ENCODE measurements around the gene TBC1D9. TPM values are rescaled to one million over a fixed set of nuclear protein-coding genes. Genes with fewer than 3 reads are reported as not detected.
A peak's percentile ranks its signal among the peaks of the same experiment; 100 is the strongest.

TBC1D9 gene
- total RNA-seq, 2 experiments from 2014 or later, result 0.12 TPM; not detected in 1

- intact Hi-C loops (cut with micrococcal nuclease), result no loop called here
- Mint-ChIP-seq H3K9me3 (no peaks in the 10 kb centered on the region), H3K4me3 (no peak overlapping the region), H3K27ac (no peak overlapping the region), H3K27me3 (ENCODE audit: low read depth) (peaks cover 6% of the 10 kb centered on the region), H3K36me3 (ENCODE audit: low read depth) (no peaks in the 10 kb centered on the region), H3K4me1 (ENCODE audit: low read depth) (no peaks in the 10 kb centered on the region)
- no peak for DNase-seq
- CTCF ChIA-PET, result no interaction called here
Observed at GRCh38 chr4:140776556-140776955, 20.4 kb upstream of the TBC1D9 start.

GRCh38 chr4:140774956-140775355 is 18.8 kb upstream of the TBC1D9 start:
- peaks cover 9% of the 10 kb centered on the region for H3K27me3 Mint-ChIP-seq (ENCODE audit: low read depth)
- H3K9me3 Mint-ChIP-seq, result no peaks in the 10 kb centered on the region
- no peaks in the 10 kb centered on the region for H3K36me3 Mint-ChIP-seq (ENCODE audit: low read depth)
- intact Hi-C loops (cut with micrococcal nuclease), result no loop called here
- DNase-seq, result no peak
- no peaks in the 10 kb centered on the region for H3K4me1 Mint-ChIP-seq (ENCODE audit: low read depth)
- CTCF ChIA-PET, result no interaction called here
- no peak overlapping the region for H3K4me3 Mint-ChIP-seq
- H3K27ac Mint-ChIP-seq, result no peak overlapping the region

GRCh38 chr4:140774510-140774909 is 18.3 kb upstream of the TBC1D9 start:
- Mint-ChIP-seq H3K4me3 (no peak overlapping the region), H3K27me3 (ENCODE audit: low read depth) (peaks cover 9% of the 10 kb centered on the region), H3K36me3 (ENCODE audit: low read depth) (no peaks in the 10 kb centered on the region), H3K4me1 (ENCODE audit: low read depth) (no peaks in the 10 kb centered on the region), H3K9me3 (no peaks in the 10 kb centered on the region), H3K27ac (no peak overlapping the region)
- DNase-seq, result no peak
- intact Hi-C loops (cut with micrococcal nuclease), result no loop called here
- CTCF ChIA-PET, result no interaction called here

- Mint-ChIP-seq H3K27me3 (ENCODE audit: low read depth) (peaks cover 19% of the 10 kb centered on the region), H3K9me3 (no peaks in the 10 kb centered on the region), H3K4me3 (no peak overlapping the region), H3K4me1 (ENCODE audit: low read depth) (no peaks in the 10 kb centered on the region), H3K36me3 (ENCODE audit: low read depth) (no peaks in the 10 kb centered on the region), H3K27ac (no peak overlapping the region)
- DNase-seq, result no peak
- intact Hi-C loops (cut with micrococcal nuclease), result no loop called here
- CTCF ChIA-PET, result no interaction called here
Observed at GRCh38 chr4:140769209-140769608, 13.0 kb upstream of the TBC1D9 start.

- Mint-ChIP-seq H3K9me3 (no peaks in the 10 kb centered on the region), H3K4me3 (no peak overlapping the region), H3K27me3 (ENCODE audit: low read depth) (peaks cover 18% of the 10 kb centered on the region), H3K4me1 (ENCODE audit: low read depth) (no peaks in the 10 kb centered on the region), H3K36me3 (ENCODE audit: low read depth) (no peaks in the 10 kb centered on the region), H3K27ac (no peak overlapping the region)
- DNase-seq, result no peak
- intact Hi-C loops (cut with micrococcal nuclease), result no loop called here
- CTCF ChIA-PET, result no interaction called here
Observed at GRCh38 chr4:140764785-140765392, 8.7 kb upstream of the TBC1D9 start.

- Mint-ChIP-seq H3K27ac (no peak overlapping the region), H3K4me3 (no peak overlapping the region), H3K27me3 (ENCODE audit: low read depth) (peaks cover 35% of the 10 kb centered on the region), H3K36me3 (ENCODE audit: low read depth) (no peaks in the 10 kb centered on the region), H3K9me3 (no peaks in the 10 kb centered on the region), H3K4me1 (ENCODE audit: low read depth) (no peaks in the 10 kb centered on the region)
- DNase-seq, result no peak
- intact Hi-C loops (cut with micrococcal nuclease), result no loop called here
- CTCF ChIA-PET, result no interaction called here
Observed at GRCh38 chr4:140762202-140762601, 6.0 kb upstream of the TBC1D9 start.

GRCh38 chr4:140757232-140757630 is 1.0 kb upstream of the TBC1D9 start:
- no peak for DNase-seq
- Mint-ChIP-seq H3K4me3 (no peak overlapping the region), H3K4me1 (ENCODE audit: low read depth) (peaks cover 4% of the 10 kb centered on the region), H3K27me3 (ENCODE audit: low read depth) (peaks cover 50% of the 10 kb centered on the region), H3K36me3 (ENCODE audit: low read depth) (no peaks in the 10 kb centered on the region), H3K9me3 (no peaks in the 10 kb centered on the region), H3K27ac (no peak overlapping the region)
- CTCF ChIA-PET, result no interaction called here
- intact Hi-C loops (cut with micrococcal nuclease), result no loop called here

GRCh38 chr4:140755774-140756318 is 339 bp downstream of the TBC1D9 start:
- H3K36me3 Mint-ChIP-seq (ENCODE audit: low read depth), result no peaks in the 10 kb centered on the region
- H3K27ac Mint-ChIP-seq, result no peak overlapping the region
- no peaks in the 10 kb centered on the region for H3K9me3 Mint-ChIP-seq
- H3K27me3 Mint-ChIP-seq (ENCODE audit: low read depth), result peaks cover 54% of the 10 kb centered on the region
- H3K4me1 Mint-ChIP-seq (ENCODE audit: low read depth), result peaks cover 4% of the 10 kb centered on the region
- DNase-seq, result peak; percentile 12
- peak overlapping the region; percentile 51 for H3K4me3 Mint-ChIP-seq
- CTCF ChIA-PET, result interaction anchor here (0.6 kb wide), 1 partner anchor 14 kb away, joined by 3 read pairs; no protein-coding TSS in a partner anchor
- intact Hi-C loops (cut with micrococcal nuclease), result no loop called here

GRCh38 chr4:140754918-140755773 is 1.0 kb downstream of the TBC1D9 start:
- H3K4me3 Mint-ChIP-seq, result peak overlapping the region; percentile 18
- intact Hi-C loops (cut with micrococcal nuclease), result no loop called here
- H3K4me1 Mint-ChIP-seq (ENCODE audit: low read depth), result peaks cover 4% of the 10 kb centered on the region
- H3K27ac Mint-ChIP-seq, result no peak overlapping the region
- no peaks in the 10 kb centered on the region for H3K36me3 Mint-ChIP-seq (ENCODE audit: low read depth)
- H3K9me3 Mint-ChIP-seq, result no peaks in the 10 kb centered on the region
- CTCF ChIA-PET, result no interaction called here
- H3K27me3 Mint-ChIP-seq (ENCODE audit: low read depth), result peaks cover 54% of the 10 kb centered on the region
- DNase-seq, result no peak

GRCh38 chr4:140753329-140753728 is 2.9 kb downstream of the TBC1D9 start:
- Mint-ChIP-seq H3K36me3 (ENCODE audit: low read depth) (no peaks in the 10 kb centered on the region), H3K27me3 (ENCODE audit: low read depth) (peaks cover 45% of the 10 kb centered on the region), H3K4me3 (no peak overlapping the region), H3K27ac (no peak overlapping the region), H3K4me1 (ENCODE audit: low read depth) (peaks cover 4% of the 10 kb centered on the region), H3K9me3 (peaks cover 3% of the 10 kb centered on the region)
- intact Hi-C loops (cut with micrococcal nuclease), result no loop called here
- CTCF ChIA-PET, result no interaction called here
- DNase-seq, result no peak

- CTCF ChIA-PET, result no interaction called here
- peaks cover 39% of the 10 kb centered on the region for H3K27me3 Mint-ChIP-seq (ENCODE audit: low read depth)
- intact Hi-C loops (cut with micrococcal nuclease), result no loop called here
- peaks cover 6% of the 10 kb centered on the region for H3K9me3 Mint-ChIP-seq
- peaks cover 1% of the 10 kb centered on the region for H3K36me3 Mint-ChIP-seq (ENCODE audit: low read depth)
- H3K4me3 Mint-ChIP-seq, result no peak overlapping the region
- no peak for DNase-seq
- peaks cover 4% of the 10 kb centered on the region for H3K4me1 Mint-ChIP-seq (ENCODE audit: low read depth)
- H3K27ac Mint-ChIP-seq, result no peak overlapping the region
Observed at GRCh38 chr4:140752291-140753068, 3.7 kb downstream of the TBC1D9 start.

GRCh38 chr4:140750470-140750869 is 5.7 kb downstream of the TBC1D9 start:
- intact Hi-C loops (cut with micrococcal nuclease), result no loop called here
- Mint-ChIP-seq H3K4me3 (no peak overlapping the region), H3K36me3 (ENCODE audit: low read depth) (peaks cover 1% of the 10 kb centered on the region), H3K27ac (no peak overlapping the region), H3K4me1 (ENCODE audit: low read depth) (no peaks in the 10 kb centered on the region), H3K9me3 (peaks cover 6% of the 10 kb centered on the region), H3K27me3 (ENCODE audit: low read depth) (peaks cover 31% of the 10 kb centered on the region)
- no peak for DNase-seq
- CTCF ChIA-PET, result no interaction called here
